HEK293 (cell line): Measurements from ENCODE around the gene RNU1-2.
"Not testable (repeated sequence)": the region's sequence is repeated elsewhere in the genome, so short reads cannot be mapped to it uniquely, and the experiment has no call there.

Experiments
- CTCF ChIP-seq: fragments of 450-650 bp; formaldehyde crosslinking; IDR thresholded peaks from 2 replicates; pipeline ENCODE4 v1.5.1; 2016; ENCODE audit warnings: missing biosample characterization, missing genetic modification characterization
- MYNN ChIP-seq: fragments of 450-650 bp; formaldehyde crosslinking; IDR thresholded peaks from 2 replicates; pipeline ENCODE4 v1.5.1; 2016; ENCODE audit warnings: missing biosample characterization, missing genetic modification characterization, borderline replicate concordance
- SALL2 ChIP-seq: fragments of 450-650 bp; formaldehyde crosslinking; IDR thresholded peaks from 2 replicates; pipeline ENCODE4 v1.5.0; 2017; ENCODE audit warnings: missing biosample characterization, mild to moderate bottlenecking, missing genetic modification characterization, borderline replicate concordance
- ZNF146 ChIP-seq: fragments of 450-650 bp; formaldehyde crosslinking; IDR thresholded peaks from 2 replicates; pipeline ENCODE4 v1.5.1; 2016; ENCODE audit warnings: missing biosample characterization, missing genetic modification characterization
- ZNF580 ChIP-seq: fragments of 450-650 bp; formaldehyde crosslinking; IDR thresholded peaks from 2 replicates; pipeline ENCODE4 v1.5.1; 2016; ENCODE audit warnings: missing biosample characterization, missing genetic modification characterization
- ZNF76 ChIP-seq: fragments of 450-650 bp; formaldehyde crosslinking; IDR thresholded peaks from 2 replicates; pipeline ENCODE4; 2016; ENCODE audit warnings: low read depth, missing biosample characterization, missing genetic modification characterization, borderline replicate concordance

- TF ChIP-seq CTCF; MYNN (tag by site-specific recombination); ZNF146 (tag by site-specific recombination); ZNF580 (tag by site-specific recombination); ZNF76 (tag by site-specific recombination); SALL2 (tag by site-specific recombination): not testable (repeated sequence)
Measured at GRCh38 chr1:16868787-16869186, 27.0 kb upstream of the RNU1-2 start.
